Activated naive CD8-positive, alpha-beta T cell treated with anti-CD3 and anti-CD28 coated beads, Interleukin-2, amount 10 ng/mL, durations not matched to agents 7 days and 5 days (primary cell): Measurements from ENCODE around the gene SECTM1. TPM values are rescaled to one million over a fixed set of nuclear protein-coding genes. Genes with fewer than 3 reads are reported as not detected.
A peak's percentile ranks its signal among the peaks of the same experiment; 100 is the strongest.

Experiments used
- ATAC-seq: fragments of 150-1000 bp; cut with Tn5 transposase; one replicate; pipeline ENCODE4 v1.10.0; 2021; ENCODE audit warnings: low read depth, moderate library complexity
- POLR2A ChIA-PET: fragments of 350-600 bp; sonication (Branson Sonifier 250); formaldehyde crosslinking; loops from one replicate; lab custom pipeline; 2021; ENCODE audit warnings: antibody characterized with exemption; lab: Charles Lee
- DNase-seq: peaks from one replicate; pipeline ENCODE4 v3.0.0; 2021
- H3K27ac Mint-ChIP-seq: one replicate; pipeline ENCODE4 v1.8.0; 2022; ENCODE audit warnings: mild to moderate bottlenecking, mixed read lengths
- H3K27me3 Mint-ChIP-seq: one replicate; pipeline ENCODE4 v1.8.0; 2022; ENCODE audit warnings: mild to moderate bottlenecking, moderate library complexity, mixed read lengths
- H3K36me3 Mint-ChIP-seq: one replicate; pipeline ENCODE4 v1.8.0; 2021; ENCODE audit warnings: mild to moderate bottlenecking, mixed read lengths
- H3K4me1 Mint-ChIP-seq: one replicate; pipeline ENCODE4 v1.8.0; 2021; ENCODE audit warnings: mixed read lengths
- H3K4me3 Mint-ChIP-seq: one replicate; pipeline ENCODE4 v1.8.0; 2022; ENCODE audit warnings: mild to moderate bottlenecking, moderate library complexity, mixed read lengths
- H3K9me3 Mint-ChIP-seq: one replicate; pipeline ENCODE4 v1.8.0; 2021; ENCODE audit warnings: mixed read lengths
- total RNA-seq, 2 experiments: library from RNA; stranded (reverse); gene quantifications; one replicate each; pipeline ENCODE4 v1.2.3, GENCODE V29; 2021

Gene SECTM1
- total RNA-seq, 2 experiments from 2014 or later = 0.86 to 1.0 TPM

DNA sequence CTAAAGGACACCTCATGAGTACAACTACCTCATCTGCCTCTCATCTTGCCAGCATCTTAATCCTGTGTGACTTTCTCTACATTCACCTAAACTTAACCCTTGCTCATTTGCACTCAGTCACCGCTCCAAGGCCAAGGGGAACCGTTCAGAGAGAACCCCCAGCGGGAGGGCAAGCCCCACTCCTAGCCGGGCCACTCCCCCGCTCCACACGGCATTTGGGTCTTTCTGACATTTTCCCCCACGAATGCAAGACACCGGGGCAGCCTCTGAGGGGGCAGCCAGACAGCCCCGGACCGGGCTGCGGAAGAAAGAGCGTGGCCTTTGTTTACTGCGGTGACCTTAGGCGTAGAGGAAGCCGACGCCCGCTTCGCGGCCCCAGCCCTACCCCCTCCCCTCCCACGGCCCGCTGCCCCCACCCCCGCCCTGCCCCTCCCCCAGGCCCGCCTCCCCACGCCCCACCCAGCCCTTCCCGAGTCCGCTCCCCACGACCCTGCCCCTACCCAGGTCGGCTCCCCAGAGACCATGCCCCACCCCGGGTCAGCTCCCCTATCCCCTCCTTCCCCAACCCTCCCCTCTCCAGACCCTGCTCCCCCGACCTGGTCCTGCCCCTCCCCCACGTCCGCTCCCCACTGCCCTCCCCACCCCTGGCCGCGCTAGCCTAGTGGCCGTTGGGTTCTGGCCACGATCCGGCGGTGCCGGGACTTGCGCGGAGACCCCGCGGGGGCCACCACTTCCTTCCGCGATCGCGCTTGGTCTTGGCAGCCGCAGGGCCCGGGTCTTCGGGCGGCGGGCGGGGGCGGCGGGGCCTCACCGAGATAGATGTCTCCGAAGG is 60.9 kb downstream of the SECTM1 start:
- H3K4me3 Mint-ChIP-seq = peak overlapping the region; percentile 91
- POLR2A ChIA-PET = interaction anchor here (0.9 to 5.0 kb wide), 8 partner anchors 10 to 45 kb away, joined by 3 to 37 read pairs (median 4); no protein-coding TSS in a partner anchor
- H3K27ac Mint-ChIP-seq = peak overlapping the region; percentile 99

GRCh38 chr17:82271401-82271800 is 62.2 kb downstream of the SECTM1 start:
- H3K4me1 Mint-ChIP-seq = peaks cover 43% of the 10 kb centered on the region
- H3K9me3 Mint-ChIP-seq = no peaks in the 10 kb centered on the region
- H3K4me3 Mint-ChIP-seq = peak overlapping the region; percentile 91
- H3K27me3 Mint-ChIP-seq = no peaks in the 10 kb centered on the region
- no peak overlapping the region for H3K27ac Mint-ChIP-seq
- H3K36me3 Mint-ChIP-seq = peaks cover 16% of the 10 kb centered on the region
- POLR2A ChIA-PET = no interaction called here
- DNase-seq (no peak), ATAC-seq (no peak)

More for the DNA sequence above, 60.9 kb downstream of the SECTM1 start:
- peaks cover 36% of the 10 kb centered on the region for H3K4me1 Mint-ChIP-seq
- DNase-seq (peak; percentile 56), ATAC-seq (peak; percentile 34)
- no peaks in the 10 kb centered on the region for H3K27me3 Mint-ChIP-seq
- H3K9me3 Mint-ChIP-seq = no peaks in the 10 kb centered on the region
- H3K36me3 Mint-ChIP-seq = peaks cover 16% of the 10 kb centered on the region

Other genes starting within 250 kb of the SECTM1 start
- gene FASN, start 235.5 kb downstream of the SECTM1 start, total RNA-seq = 100 to 1,000 TPM; 154 to 163 TPM
- gene CCDC57, start 120.9 kb downstream of the SECTM1 start, total RNA-seq = 10 to 100 TPM; 79.5 to 81.7 TPM
- 100 to 1,000 TPM; 195 to 211 TPM for gene SLC16A3, start 104.7 kb downstream of the SECTM1 start, total RNA-seq
- gene CSNK1D, start 60.1 kb downstream of the SECTM1 start, total RNA-seq = 100 to 1,000 TPM; 135 to 140 TPM
- 100 to 1,000 TPM; 286 to 320 TPM for gene CD7, start 16.2 kb downstream of the SECTM1 start, total RNA-seq
- not detected for gene TEX19, start 25.5 kb upstream of the SECTM1 start, total RNA-seq
- gene UTS2R, start 38.0 kb upstream of the SECTM1 start, total RNA-seq = not detected
- gene HEXD, start 84.6 kb upstream of the SECTM1 start, total RNA-seq = 10 to 100 TPM; 84.1 to 84.8 TPM
- gene OGFOD3, start 84.8 kb upstream of the SECTM1 start, total RNA-seq = 10 to 100 TPM; 24.4 to 27.4 TPM
- 100 to 1,000 TPM; 301 to 323 TPM for gene CYBC1, start 117.0 kb upstream of the SECTM1 start, total RNA-seq
- 100 to 1,000 TPM; 106 to 121 TPM for gene NARF, start 125.0 kb upstream of the SECTM1 start, total RNA-seq
- gene FOXK2, start 186.0 kb upstream of the SECTM1 start, total RNA-seq = 10 to 100 TPM; 59.6 to 60.8 TPM